B cell (primary cell): ENCODE measurements around the gene ABHD6.

Experiments used
- EZH2 ChIP-seq: IDR thresholded peaks from 2 replicates; pipeline ENCODE4 v1.6.1; 2012; ENCODE audit warnings: borderline replicate concordance, low read depth, mild to moderate bottlenecking, moderate library complexity, low read length; ENCODE audit not compliant: insufficient read depth, poor library complexity, severe bottlenecking
- TF ChIP-seq, protein P1 (sequence below): fragments of 200-600 bp; IDR thresholded peaks from one replicate; pipeline ENCODE4 v1.8.0; 2022; ENCODE audit warnings: antibody characterized with exemption, mild to moderate bottlenecking

DNA sequence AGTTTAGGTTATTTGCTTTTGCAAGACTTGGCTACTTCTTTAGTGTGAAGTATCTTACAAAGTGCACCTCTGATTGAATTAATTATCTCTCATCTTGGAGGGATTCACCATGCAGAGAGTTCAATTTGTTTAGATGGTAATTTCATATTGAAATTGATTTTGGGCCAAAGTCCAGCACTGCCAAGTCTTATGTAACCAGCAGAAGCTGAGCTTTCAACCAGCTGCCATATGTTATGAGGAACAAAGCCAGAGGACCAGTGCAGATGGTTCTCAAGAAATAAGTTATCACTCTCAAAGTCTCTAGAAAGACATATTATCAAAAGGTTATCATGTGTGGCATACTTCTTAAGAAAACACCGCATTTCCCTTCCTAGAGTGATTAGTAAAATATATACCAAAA lies 29.0 kb downstream of the ABHD6 start:
- TF ChIP-seq, protein P1, sequence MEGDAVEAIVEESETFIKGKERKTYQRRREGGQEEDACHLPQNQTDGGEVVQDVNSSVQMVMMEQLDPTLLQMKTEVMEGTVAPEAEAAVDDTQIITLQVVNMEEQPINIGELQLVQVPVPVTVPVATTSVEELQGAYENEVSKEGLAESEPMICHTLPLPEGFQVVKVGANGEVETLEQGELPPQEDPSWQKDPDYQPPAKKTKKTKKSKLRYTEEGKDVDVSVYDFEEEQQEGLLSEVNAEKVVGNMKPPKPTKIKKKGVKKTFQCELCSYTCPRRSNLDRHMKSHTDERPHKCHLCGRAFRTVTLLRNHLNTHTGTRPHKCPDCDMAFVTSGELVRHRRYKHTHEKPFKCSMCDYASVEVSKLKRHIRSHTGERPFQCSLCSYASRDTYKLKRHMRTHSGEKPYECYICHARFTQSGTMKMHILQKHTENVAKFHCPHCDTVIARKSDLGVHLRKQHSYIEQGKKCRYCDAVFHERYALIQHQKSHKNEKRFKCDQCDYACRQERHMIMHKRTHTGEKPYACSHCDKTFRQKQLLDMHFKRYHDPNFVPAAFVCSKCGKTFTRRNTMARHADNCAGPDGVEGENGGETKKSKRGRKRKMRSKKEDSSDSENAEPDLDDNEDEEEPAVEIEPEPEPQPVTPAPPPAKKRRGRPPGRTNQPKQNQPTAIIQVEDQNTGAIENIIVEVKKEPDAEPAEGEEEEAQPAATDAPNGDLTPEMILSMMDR = no peak
- no peak for TF ChIP-seq EZH2
